Esophagus muscularis mucosa (tissue), 4 donors: ENCODE measurements around the gene KCNA10. TPM values are rescaled to one million over a fixed set of nuclear protein-coding genes. Genes with fewer than 3 reads are reported as not detected.

Experiments
- DNase-seq: peaks from one replicate; pipeline ENCODE4 v3.0.0-alpha.2; 2017; ENCODE audit errors: extremely low spot score
- H3K27ac ChIP-seq, 4 donors: fragments of 200-600 bp; sonication (generic); replicated peaks in 1 of 4; 1 replicate in 3 of 4; 2 replicates in 1 of 4; pipeline ENCODE4 v1.5.1; 2016 to 2019; ENCODE audit warnings: mild to moderate bottlenecking in 1 of 4
- H3K27me3 ChIP-seq, 4 donors: fragments of 200-600 bp; sonication (generic); one replicate each; pipeline versions ENCODE4 v1.5.1 to v1.6.0; 2016 to 2019
- H3K36me3 ChIP-seq, 4 donors: fragments of 200-600 bp; sonication (generic); one replicate each; pipeline ENCODE4 v1.5.1; 2016 to 2019
- H3K4me1 ChIP-seq, 4 donors: fragments of 200-600 bp; sonication (generic); one replicate each; pipeline ENCODE4 v1.5.1; 2016 to 2019
- H3K4me3 ChIP-seq, 4 donors: fragments of 200-600 bp; sonication (generic); 1 replicate in 2 of 4; 2 replicates in 2 of 4; pipeline ENCODE4 v1.5.1; 2016 to 2019; ENCODE audit warnings: mild to moderate bottlenecking in 4 of 4, moderate library complexity in 1 of 4
- H3K9me3 ChIP-seq, 4 donors: fragments of 200-600 bp; sonication (generic); 1 replicate in 3 of 4; 2 replicates in 1 of 4; pipeline ENCODE4 v1.5.1; 2016 to 2019
- CTCF ChIP-seq, 3 experiments: fragments of 200-600 bp in 2 of 3; fragments of 450-650 bp in 1 of 3; sonication (generic) in 2 of 3; IDR thresholded peaks; one replicate each; pipeline ENCODE4 v1.5.1; 2017 to 2019; ENCODE audit warnings: antibody characterized with exemption in 3 of 3, mild to moderate bottlenecking in 2 of 3, moderate library complexity in 1 of 3
- EP300 ChIP-seq: sonication (generic); formaldehyde crosslinking; IDR thresholded peaks from one replicate; pipeline ENCODE4 v1.6.1; 2017; ENCODE audit warnings: antibody characterized with exemption
- POLR2A ChIP-seq: fragments of 450-650 bp; IDR thresholded peaks from one replicate; pipeline ENCODE4 v1.6.1; 2017; ENCODE audit warnings: antibody characterized with exemption, moderate library complexity, mild to moderate bottlenecking, low read depth
- POLR2AphosphoS5 ChIP-seq, 2 donors: sonication (generic); formaldehyde crosslinking; IDR thresholded peaks; one replicate each; pipeline ENCODE4 v1.6.1; 2017; ENCODE audit warnings: antibody characterized with exemption in 2 of 2
- WGBS: methylation state at CpG from one replicate; pipeline ENCODE4 v1.1.5; 2018; 5-methylcytosine and 5-hydroxymethylcytosine counted together
- intact Hi-C: fragments of 100-400 bp; cut with DNase I; formaldehyde crosslinking; loops from one replicate; pipeline ENCODE4 v1.15.1; 2023
- total RNA-seq, 4 donors: library from RNA; depleted of rRNA; stranded (reverse); fragments of >200 nt; gene quantifications; one replicate each; pipeline versions ENCODE4 v1.1.0 to v1.2.1, GENCODE V29; 2016

Gene KCNA10
- total RNA-seq, 4 donors from 2014 or later, result 0.23 TPM; not detected in 3

- intact Hi-C loops, result loop anchor here (10.0 kb wide), 1 partner anchor 90 kb away; no protein-coding TSS in a partner anchor
- 34% methylated on average over 19 of the region's 20 CpGs for WGBS
- no peak overlapping the region for H3K27ac ChIP-seq
- no peaks in the 10 kb centered on the region for H3K9me3 ChIP-seq
- H3K36me3 ChIP-seq, result no peaks in the 10 kb centered on the region
- TF ChIP-seq POLR2AphosphoS5 (IDR thresholded peaks at IDR 0.05), result no peak
- TF ChIP-seq CTCF (IDR thresholded peaks at IDR 0.05), result peak; percentile 38 to 55 (median 50)
- TF ChIP-seq POLR2A, result no peak
- TF ChIP-seq EP300, result no peak
- peaks cover 0 to 10% (median 8%) of the 10 kb centered on the region in 4 donors for H3K4me1 ChIP-seq
- H3K4me3 ChIP-seq, result peak overlapping the region in 1 of 4 donors; percentile 24
- H3K27me3 ChIP-seq, result peaks cover 0 to 59% (median 3%) of the 10 kb centered on the region in 4 donors
- no peak for DNase-seq
Observed at GRCh38 chr1:110524311-110525248, 5.6 kb upstream of the KCNA10 start.

- Histone ChIP-seq H3K4me3 (no peak overlapping the region), H3K27ac (no peak overlapping the region), H3K4me1 (peaks cover 0 to 10% (median 8%) of the 10 kb centered on the region in 4 donors), H3K27me3 (peaks cover 0 to 53% (median 3%) of the 10 kb centered on the region in 4 donors), H3K9me3 (no peaks in the 10 kb centered on the region), H3K36me3 (no peaks in the 10 kb centered on the region)
- intact Hi-C loops, result loop anchor here (10.0 kb wide), 1 partner anchor 92 kb away; no protein-coding TSS in a partner anchor
- DNase-seq, result no peak
- WGBS, result 58% methylated on average over 4 of the region's 4 CpGs
- TF ChIP-seq EP300 (no peak), CTCF (IDR thresholded peaks at IDR 0.05) (no peak), POLR2AphosphoS5 (IDR thresholded peaks at IDR 0.05) (no peak), POLR2A (no peak)
Observed at GRCh38 chr1:110523011-110523410, 4.0 kb upstream of the KCNA10 start.

GRCh38 chr1:110522560-110522959, 3.6 kb upstream of the KCNA10 start:
- 75% methylated on average over 5 of the region's 5 CpGs for WGBS
- H3K27me3 ChIP-seq, result peaks cover 0 to 53% (median 3%) of the 10 kb centered on the region in 4 donors
- intact Hi-C loops, result loop anchor here (10.0 kb wide), 1 partner anchor 92 kb away; no protein-coding TSS in a partner anchor
- DNase-seq, result no peak
- no peak overlapping the region for H3K4me3 ChIP-seq
- no peaks in the 10 kb centered on the region for H3K36me3 ChIP-seq
- peaks cover 0 to 10% (median 8%) of the 10 kb centered on the region in 4 donors for H3K4me1 ChIP-seq
- no peaks in the 10 kb centered on the region for H3K9me3 ChIP-seq
- H3K27ac ChIP-seq, result no peak overlapping the region
- no peak for TF ChIP-seq POLR2A
- no peak for TF ChIP-seq POLR2AphosphoS5 (IDR thresholded peaks at IDR 0.05)
- TF ChIP-seq CTCF (IDR thresholded peaks at IDR 0.05), result no peak
- TF ChIP-seq EP300, result no peak

GRCh38 chr1:110520827-110521226, 1.9 kb upstream of the KCNA10 start:
- H3K4me3 ChIP-seq, result no peak overlapping the region
- peaks cover 0 to 39% (median 3%) of the 10 kb centered on the region in 4 donors for H3K27me3 ChIP-seq
- TF ChIP-seq CTCF (IDR thresholded peaks at IDR 0.05) (no peak), POLR2AphosphoS5 (IDR thresholded peaks at IDR 0.05) (no peak), EP300 (no peak), POLR2A (no peak)
- no peaks in the 10 kb centered on the region for H3K36me3 ChIP-seq
- peaks cover 0 to 10% (median 8%) of the 10 kb centered on the region in 4 donors for H3K4me1 ChIP-seq
- H3K9me3 ChIP-seq, result no peaks in the 10 kb centered on the region
- DNase-seq, result no peak
- 69% methylated on average over 3 of the region's 3 CpGs for WGBS
- intact Hi-C loops, result loop anchor here (10.0 kb wide), 1 partner anchor 94 kb away; no protein-coding TSS in a partner anchor
- H3K27ac ChIP-seq, result no peak overlapping the region
